Tibial nerve (tissue), 4 donors: ENCODE measurements around the gene TM9SF3.

ENCODE experiments used
- CTCF ChIP-seq, 5 experiments: fragments of 200-600 bp in 3 of 5; fragments of 450-650 bp in 2 of 5; sonication (generic) in 3 of 5; IDR thresholded peaks; one replicate each; pipeline ENCODE4 v1.5.1; 2016 to 2019; ENCODE audit warnings: antibody characterized with exemption in 5 of 5, mild to moderate bottlenecking in 3 of 5, moderate library complexity in 2 of 5
- EP300 ChIP-seq, 2 donors: sonication (generic); formaldehyde crosslinking; IDR thresholded peaks; one replicate each; pipeline ENCODE4 v1.6.1; 2017; ENCODE audit warnings: antibody characterized with exemption in 2 of 2, mild to moderate bottlenecking in 1 of 2
- POLR2A ChIP-seq, 2 donors: fragments of 450-650 bp; IDR thresholded peaks; one replicate each; pipeline ENCODE4 v1.6.1; 2017; ENCODE audit warnings: antibody characterized with exemption in 2 of 2, mild to moderate bottlenecking in 2 of 2, moderate library complexity in 2 of 2

- TF ChIP-seq EP300 (IDR thresholded peaks at IDR 0.05): no peak
- TF ChIP-seq CTCF (IDR thresholded peaks at IDR 0.05): no peak
- TF ChIP-seq POLR2A (IDR thresholded peaks at IDR 0.05): no peak
Measured at GRCh38 chr10:96573036-96573435, 13.8 kb downstream of the TM9SF3 start.
